HG03060 (cell line): Measurements from ENCODE around the gene ZNF787.
"Not testable (repeated sequence)": the region's sequence is repeated elsewhere in the genome, so short reads cannot be mapped to it uniquely, and the experiment has no call there.

Experiments
- ATAC-seq: cut with Tn5 transposase; IDR thresholded peaks from one replicate; pipeline ENCODE4 v1.9.1; 2021; ENCODE audit warnings: low read depth, moderate number of reproducible peaks; ENCODE audit not compliant: unreplicated experiment

The ZNF787 gene

GRCh38 chr19:56121180-56122167 lies at the start of gene ZNF787:
ZNF787 (minus strand) TSS chr19:56121295; CDS start chr19:56103217, 18,078 bp downstream.
- ATAC-seq = peak; percentile 80

DNA sequence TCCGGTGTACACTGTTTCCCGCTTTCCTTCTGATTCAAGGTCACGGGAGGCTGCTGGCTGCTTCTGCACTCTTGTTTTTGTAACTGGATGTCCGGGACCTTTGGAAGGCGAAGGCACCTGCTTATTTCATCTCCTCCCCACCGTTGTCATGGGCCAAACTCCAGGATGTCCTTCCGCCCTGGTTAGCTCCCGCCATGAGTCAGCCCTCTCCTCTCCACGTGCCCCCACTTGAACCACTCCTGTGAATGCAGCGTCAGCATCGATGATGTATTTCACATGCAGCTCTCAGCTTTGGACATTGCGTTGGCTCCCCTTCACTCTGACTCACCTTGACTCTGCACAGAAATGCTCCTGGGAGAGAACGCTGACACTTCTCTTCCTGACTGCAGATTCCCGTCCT lies 49.2 kb upstream of the ZNF787 start:
- no peak for ATAC-seq

DNA sequence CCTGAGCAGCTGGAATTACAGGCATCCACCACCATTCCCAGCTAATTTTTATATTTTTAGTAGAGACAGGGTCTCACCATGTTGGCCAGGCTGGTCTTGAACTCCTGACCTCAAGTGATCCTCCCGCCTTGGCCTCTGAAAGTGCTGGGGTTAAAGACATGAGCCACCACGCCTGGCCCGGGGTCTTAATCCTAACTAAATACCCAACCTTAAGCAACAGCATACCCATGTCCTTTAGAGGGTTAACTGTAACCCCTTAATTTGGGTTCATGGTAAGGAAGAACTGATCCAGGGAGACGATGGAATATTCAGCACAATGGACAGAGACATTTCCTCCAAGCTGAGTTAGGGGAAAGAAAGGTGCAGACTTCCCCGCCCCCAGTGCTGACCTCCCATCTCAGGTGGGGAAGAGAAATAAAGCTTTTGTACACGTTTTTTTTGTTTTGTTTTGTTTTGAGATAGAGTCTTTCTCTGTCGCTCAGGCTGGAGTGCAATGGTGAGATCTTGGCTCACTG lies 46.0 kb upstream of the ZNF787 start:
- no peak for ATAC-seq

GRCh38 chr19:56163097-56163496 lies 42.0 kb upstream of the ZNF787 start:
- ATAC-seq = no peak

GRCh38 chr19:56162258-56162657 lies 41.2 kb upstream of the ZNF787 start:
- no peak for ATAC-seq

DNA sequence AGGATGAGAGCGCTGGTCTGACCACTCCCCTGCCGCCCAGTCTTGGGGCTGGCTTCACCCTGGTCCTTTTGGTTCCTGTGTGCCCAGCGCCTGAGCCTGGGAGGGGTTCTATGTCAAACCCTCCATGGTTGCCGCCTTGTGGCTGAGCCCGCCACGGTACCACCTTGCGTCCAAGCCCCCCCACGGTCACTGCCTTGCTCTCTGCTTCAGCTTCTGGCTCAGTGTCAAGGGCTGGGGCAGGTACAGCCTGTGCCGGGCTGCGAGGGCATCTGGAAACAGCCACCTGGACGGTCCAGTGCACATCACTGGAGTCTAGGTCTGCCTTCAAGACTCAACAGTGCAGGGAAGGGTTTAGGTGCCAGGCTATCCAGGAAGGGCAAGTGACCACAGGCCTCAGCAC lies 40.4 kb upstream of the ZNF787 start:
- no peak for ATAC-seq

DNA sequence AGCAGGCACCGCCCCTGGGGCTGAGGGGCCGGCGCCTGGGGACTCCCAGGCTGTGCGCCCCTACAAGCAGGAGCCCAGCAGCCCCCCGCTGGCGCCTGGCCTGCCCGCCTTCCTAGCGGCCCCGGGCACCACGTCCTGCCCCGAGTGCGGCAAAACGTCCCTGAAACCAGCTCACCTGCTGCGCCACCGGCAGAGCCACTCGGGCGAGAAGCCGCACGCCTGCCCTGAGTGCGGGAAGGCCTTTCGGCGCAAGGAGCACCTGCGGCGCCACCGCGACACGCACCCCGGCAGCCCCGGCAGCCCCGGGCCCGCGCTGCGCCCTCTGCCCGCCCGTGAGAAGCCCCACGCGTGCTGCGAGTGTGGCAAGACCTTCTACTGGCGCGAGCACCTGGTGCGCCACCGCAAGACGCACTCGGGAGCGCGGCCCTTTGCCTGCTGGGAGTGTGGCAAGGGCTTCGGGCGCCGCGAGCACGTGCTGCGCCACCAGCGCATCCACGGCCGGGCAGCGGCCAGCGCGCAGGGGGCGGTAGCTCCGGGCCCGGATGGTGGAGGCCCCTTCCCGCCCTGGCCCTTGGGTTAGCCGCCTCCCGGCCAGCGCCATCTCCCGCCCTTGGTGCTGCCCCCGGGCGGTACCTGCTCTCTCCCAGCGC lies 38.7 kb upstream of the ZNF787 start:
- no peak for ATAC-seq

DNA sequence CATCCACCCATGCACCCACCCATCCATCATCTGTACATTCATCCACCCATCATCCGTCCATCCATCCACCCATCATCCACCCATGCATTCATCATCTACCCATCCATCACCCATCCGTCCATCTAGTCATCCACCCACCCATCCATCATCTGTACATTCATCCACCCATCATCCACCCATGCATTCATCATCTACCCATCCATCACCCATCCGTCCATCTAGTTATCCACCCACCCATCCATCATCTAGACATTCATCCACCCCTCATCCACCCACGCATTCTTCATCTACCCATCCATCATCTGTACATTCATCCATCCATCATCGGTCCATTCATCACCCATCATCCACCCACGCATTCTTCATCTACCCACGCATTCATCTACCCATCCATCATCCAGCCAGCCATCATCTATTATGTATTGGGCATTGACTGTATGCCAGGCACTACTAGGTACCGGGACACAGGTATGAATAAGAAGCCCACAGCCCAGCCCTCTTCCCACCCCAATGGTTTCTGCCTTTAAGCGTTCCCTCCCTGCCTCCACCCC lies 38.0 kb upstream of the ZNF787 start:
- ATAC-seq = no peak

DNA sequence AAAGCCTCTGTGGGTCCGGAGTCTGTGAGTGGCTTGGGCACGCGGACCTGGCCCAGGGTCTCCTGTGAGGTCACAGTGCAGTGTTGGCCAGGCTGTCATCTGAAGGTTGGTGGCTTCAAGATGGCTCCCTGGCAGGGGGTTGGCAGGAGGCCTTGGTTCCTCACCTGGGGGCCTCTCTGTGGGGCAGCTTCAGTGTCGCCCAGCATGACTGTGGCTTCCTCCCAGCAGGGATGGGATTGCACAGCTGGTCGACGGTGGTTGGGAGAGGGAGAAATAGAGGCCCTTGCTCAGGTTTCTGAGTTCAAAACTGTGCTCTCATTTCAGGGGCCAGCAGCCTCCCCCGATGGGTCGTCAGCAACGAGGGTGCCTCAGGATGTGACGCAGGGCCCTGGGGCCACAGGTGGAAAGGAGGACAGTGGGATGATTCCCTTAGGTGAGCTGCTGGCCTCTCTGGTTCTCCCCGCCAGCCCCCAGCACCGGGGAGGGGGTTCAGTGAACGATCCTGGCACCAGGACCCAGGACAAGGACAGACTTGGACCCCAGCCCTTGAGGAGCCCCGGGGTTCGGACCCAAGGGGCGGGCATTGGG lies 37.2 kb upstream of the ZNF787 start:
- no peak for ATAC-seq

DNA sequence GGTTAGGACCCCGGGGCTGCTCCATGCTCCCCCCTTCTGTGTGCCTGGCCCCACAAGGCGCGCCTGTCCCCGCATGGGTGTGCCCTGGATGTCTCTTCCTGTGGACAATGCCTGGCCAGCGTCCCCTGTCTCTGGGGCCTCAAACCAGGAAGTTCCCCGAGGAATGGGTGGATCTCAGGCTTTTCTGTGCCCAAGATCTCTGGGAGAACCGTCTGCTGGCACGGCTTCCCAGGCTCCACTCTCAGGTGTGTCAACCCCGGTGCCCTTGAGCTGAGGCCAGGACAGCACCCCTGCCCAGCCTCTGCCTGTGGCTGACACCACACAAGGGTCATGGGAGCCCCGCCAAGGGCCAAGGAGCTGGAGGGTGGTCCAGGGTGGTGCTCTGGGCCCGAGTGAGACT lies 35.7 kb upstream of the ZNF787 start:
- no peak for ATAC-seq

- ATAC-seq = no peak
These were observed 34.1 kb upstream of the ZNF787 start for GRCh38 chr19:56155124-56155687.

GRCh38 chr19:56153507-56153906 lies 32.4 kb upstream of the ZNF787 start:
- no peak for ATAC-seq

- no peak for ATAC-seq
These were observed 31.5 kb upstream of the ZNF787 start for GRCh38 chr19:56152644-56153043.

DNA sequence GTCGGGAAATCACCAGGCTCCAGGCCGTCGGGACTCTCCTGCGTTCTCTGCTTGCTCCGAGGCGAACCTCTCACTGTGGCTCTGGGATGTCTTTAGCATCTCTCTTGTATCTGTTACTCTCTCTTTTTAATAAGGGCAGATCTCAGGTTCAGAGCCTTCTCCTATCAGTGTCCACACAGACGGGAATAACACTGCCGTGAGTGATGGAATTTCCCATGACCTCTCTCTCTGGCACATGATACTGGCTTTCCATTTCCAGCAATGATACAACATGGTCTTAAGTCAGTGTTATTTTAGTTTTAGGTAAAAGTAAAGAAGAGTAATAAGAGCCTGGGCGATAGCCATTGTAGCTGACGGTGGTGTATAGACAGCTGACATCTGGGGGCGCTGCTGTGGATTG lies 29.3 kb upstream of the ZNF787 start:
- no peak for ATAC-seq

DNA sequence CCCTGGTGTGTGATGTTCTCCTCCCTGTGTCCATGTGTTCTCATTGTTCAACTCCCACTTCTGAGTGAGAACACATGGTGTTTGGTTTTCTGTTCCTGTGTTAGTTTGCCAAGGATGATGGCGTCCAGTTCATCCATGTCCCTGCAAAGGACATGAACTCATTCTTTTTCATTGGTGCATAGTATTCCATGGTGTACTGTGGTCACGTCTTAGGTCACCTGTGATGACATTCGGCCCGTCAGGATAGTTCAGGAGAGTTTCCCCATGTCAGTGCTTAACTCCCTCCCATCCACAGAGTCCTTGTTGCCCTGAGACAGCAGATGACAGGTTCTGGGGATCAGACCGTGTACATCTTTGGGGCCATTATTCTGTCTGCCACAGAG lies 28.6 kb upstream of the ZNF787 start:
- ATAC-seq = no peak

GRCh38 chr19:56148955-56149655 lies 28.0 kb upstream of the ZNF787 start:
- ATAC-seq = not testable (repeated sequence)

DNA sequence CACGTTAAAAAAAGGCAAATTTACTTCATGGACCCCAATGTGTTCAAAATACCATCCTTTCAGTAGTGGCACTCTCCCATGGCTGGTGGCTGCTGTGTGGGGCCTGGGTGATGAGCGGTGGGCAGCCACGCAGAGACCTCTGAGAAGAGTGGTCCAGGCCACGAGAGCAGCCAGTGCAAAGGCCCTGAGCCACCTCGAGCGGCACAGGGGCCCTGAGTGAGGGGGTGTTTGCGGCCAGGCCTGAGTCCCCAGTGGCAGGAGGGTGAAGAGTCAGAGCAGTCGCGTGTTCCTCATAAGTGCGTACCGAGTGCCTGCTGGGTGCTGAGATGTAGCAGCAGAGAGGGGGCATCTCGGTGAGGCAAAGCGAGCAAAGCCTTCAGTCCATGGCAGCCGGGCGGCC lies 27.0 kb upstream of the ZNF787 start:
- ATAC-seq = no peak

DNA sequence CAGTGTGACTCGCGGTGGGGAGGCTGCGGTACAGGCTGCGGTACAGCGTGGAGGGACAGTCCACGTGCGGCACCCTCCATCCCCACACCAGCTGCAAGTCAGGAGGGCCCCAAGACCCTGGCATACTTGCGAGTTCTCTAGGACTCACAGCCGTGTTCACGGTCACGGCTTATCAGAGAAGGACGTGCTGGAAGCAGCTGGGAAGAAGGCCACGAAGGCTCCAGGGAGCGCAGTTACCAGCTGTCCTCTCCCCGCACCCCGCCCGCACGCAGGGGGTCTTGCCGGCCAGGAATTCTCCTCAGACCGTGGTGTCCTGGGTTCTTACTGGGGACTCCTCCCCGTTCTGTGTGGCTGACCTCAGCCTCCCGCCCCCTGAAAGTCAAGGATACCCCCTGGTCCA lies 26.2 kb upstream of the ZNF787 start:
- ATAC-seq = no peak

DNA sequence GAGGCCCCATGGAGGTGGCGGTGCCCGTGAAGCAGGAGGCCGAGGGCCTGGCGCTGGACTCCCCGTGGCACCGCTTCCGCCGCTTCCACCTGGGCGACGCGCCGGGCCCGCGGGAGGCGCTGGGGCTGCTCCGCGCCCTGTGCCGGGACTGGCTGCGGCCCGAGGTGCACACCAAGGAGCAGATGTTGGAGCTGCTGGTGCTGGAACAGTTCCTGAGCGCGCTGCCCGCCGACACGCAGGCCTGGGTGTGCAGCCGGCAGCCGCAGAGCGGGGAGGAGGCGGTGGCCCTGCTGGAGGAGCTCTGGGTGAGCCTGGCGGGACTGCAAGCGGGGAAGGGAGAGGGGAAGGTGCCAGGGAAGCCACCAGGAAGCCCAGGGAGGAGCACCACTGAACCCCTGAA lies 25.8 kb upstream of the ZNF787 start:
- ATAC-seq = no peak

DNA sequence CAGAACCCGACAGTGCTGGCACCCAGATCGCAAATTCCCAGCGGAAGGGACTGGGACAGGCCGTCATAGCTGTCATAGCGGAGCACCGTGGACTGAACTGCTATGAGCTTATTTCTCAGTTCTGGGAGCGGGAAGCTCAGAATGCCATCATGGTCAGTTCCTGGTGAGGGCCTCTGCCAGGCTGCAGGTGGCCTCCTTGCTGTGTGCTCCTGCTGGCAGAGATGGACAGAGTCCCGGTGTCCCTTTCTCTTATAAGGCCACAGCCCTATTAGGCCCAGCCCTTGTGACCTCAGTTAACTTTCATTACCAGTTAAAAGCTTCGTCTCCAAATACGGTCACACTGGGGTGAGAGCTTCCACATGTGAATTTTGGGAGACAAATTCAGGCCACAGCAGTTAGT lies 24.6 kb upstream of the ZNF787 start:
- no peak for ATAC-seq
